ENCODE measurements around the gene HIC1. TPM values are rescaled to one million over a fixed set of nuclear protein-coding genes. Genes with fewer than 3 reads are reported as not detected.
A peak's percentile ranks its signal among the peaks of the same experiment; 100 is the strongest.

Gene HIC1
- total and polyA plus RNA-seq, 9 of the 15 experiments (the other 6 are each of a cell fraction or from before 2014, with no cell fraction given) = 0.01 to 2.5 (median 0.18) TPM

GRCh38 chr17:2054512-2055291 lies at the start of gene HIC1 (continued):
- peak in 1 of 2 experiments; percentile 64 for TF ChIP-seq E2F6 (IDR thresholded peaks at IDR 0.05; ENCODE audit: borderline replicate concordance in 1 of 2, extremely low read depth in 1 of 2, insufficient read depth in 1 of 2, insufficient read length in 1 of 2, low read depth in 1 of 2, low read length in 1 of 2, poor library complexity in 1 of 2, severe bottlenecking in 1 of 2)
- TF ChIP-seq POLR2G (IDR thresholded peaks at IDR 0.05; ENCODE audit: low read depth, low read length) = peak; percentile 69
- no peak for TF ChIP-seq GTF2E2 (tag; IDR thresholded peaks at IDR 0.05)
- no peak for TF ChIP-seq SP1 (CRISPR knock-in tag; IDR thresholded peaks at IDR 0.05)
- no peak for TF ChIP-seq TAF9B (IDR thresholded peaks at IDR 0.05; ENCODE audit: partially characterized antibody)
- TF ChIP-seq ZBTB7A (IDR thresholded peaks at IDR 0.05; ENCODE audit: borderline replicate concordance, control insufficient read depth, low read depth, low read length) = peak; percentile 14; the same call in 1 of the 2 replicates
- TF ChIP-seq ZNF764 (CRISPR knock-in tag; IDR thresholded peaks at IDR 0.05; ENCODE audit: low read depth) = no peak
- TF ChIP-seq MED1 (CRISPR knock-in tag; IDR thresholded peaks at IDR 0.05; ENCODE audit: borderline replicate concordance) = no peak
- peak; percentile 76 for TF ChIP-seq CXXC5 (CRISPR knock-in tag; IDR thresholded peaks at IDR 0.05)
- TF ChIP-seq ZBTB9 (CRISPR knock-in tag; IDR thresholded peaks at IDR 0.05) = no peak
- peak; percentile 53; the same call in 1 of the 2 replicates for TF ChIP-seq REST (IDR thresholded peaks at IDR 0.05; ENCODE audit: borderline replicate concordance)
- no peak for TF ChIP-seq REST (CRISPR knock-in tag; IDR thresholded peaks at IDR 0.05; ENCODE audit: low read depth)
- peak; percentile 53 to 73 for TF ChIP-seq RAD21 (CRISPR knock-in tag; conservative IDR thresholded peaks at IDR 0.05 in 1 of 2, IDR thresholded peaks at IDR 0.05 in 1 of 2)
- peak; percentile 62; the same call in 1 of the 2 replicates for TF ChIP-seq STAG1 (CRISPR knock-in tag; IDR thresholded peaks at IDR 0.05; ENCODE audit: borderline replicate concordance)
- TF ChIP-seq DNMT1 (IDR thresholded peaks at IDR 0.05) = no peak
- TF ChIP-seq RB1 (IDR thresholded peaks at IDR 0.05; ENCODE audit: low read depth) = peak; percentile 42; the same call in 1 of the 2 replicates
- TF ChIP-seq C11orf30 (IDR thresholded peaks at IDR 0.05; ENCODE audit: low read depth) = no peak

Data from K562 (cell line).